PFSK-1 (cell line): ENCODE results near the gene CRISPLD2.

Experiments
- FOXP2 ChIP-seq: optimal IDR thresholded peaks from 2 replicates; pipeline ENCODE3; 2011; ENCODE audit warnings: borderline replicate concordance, control low read depth, inconsistent platforms; ENCODE audit not compliant: insufficient read depth; ENCODE audit errors: extremely low read length, extremely low read depth
- POLR2AphosphoS5 ChIP-seq: IDR thresholded peaks from 2 replicates; pipeline ENCODE4 v1.6.1; 2012; ENCODE audit warnings: low read depth, mild to moderate bottlenecking, control low read depth, low read length, moderate library complexity
- REST ChIP-seq, 2 experiments: IDR thresholded peaks; 2 replicates each; pipeline versions ENCODE4 v1.6.1 to v1.8.0; 2011 to 2012; ENCODE audit warnings: low read depth in 2 of 2, low read length in 2 of 2, control low read depth in 1 of 2, inconsistent platforms in 1 of 2, mild to moderate bottlenecking in 1 of 2, moderate library complexity in 1 of 2; ENCODE audit not compliant: insufficient read depth in 1 of 2
- SIN3A ChIP-seq: IDR thresholded peaks from 2 replicates; pipeline ENCODE4 v1.6.1; 2012; ENCODE audit warnings: mild to moderate bottlenecking, low read length, moderate library complexity, borderline replicate concordance; ENCODE audit not compliant: insufficient read depth
- TAF1 ChIP-seq: IDR thresholded peaks from 2 replicates; pipeline ENCODE4 v1.6.1; 2012; ENCODE audit warnings: low read length, control low read depth, borderline replicate concordance; ENCODE audit not compliant: insufficient read depth

- no peak for TF ChIP-seq POLR2AphosphoS5
- no peak for TF ChIP-seq TAF1
- TF ChIP-seq FOXP2: no peak
- TF ChIP-seq REST (IDR thresholded peaks at IDR 0.05; ENCODE audit: insufficient read depth in 1 of 2, low read depth in 2 of 2, low read length in 2 of 2): no peak
- no peak for TF ChIP-seq SIN3A
Measured at GRCh38 chr16:84919269-84919668, 99.5 kb downstream of the CRISPLD2 start.
